Measurements from ENCODE around the gene RBM18. TPM values are rescaled to one million over a fixed set of nuclear protein-coding genes. Genes with fewer than 3 reads are reported as not detected.

The RBM18 gene
- total RNA-seq, 1 experiment from 2014 or later, result 32.5 TPM

DNA sequence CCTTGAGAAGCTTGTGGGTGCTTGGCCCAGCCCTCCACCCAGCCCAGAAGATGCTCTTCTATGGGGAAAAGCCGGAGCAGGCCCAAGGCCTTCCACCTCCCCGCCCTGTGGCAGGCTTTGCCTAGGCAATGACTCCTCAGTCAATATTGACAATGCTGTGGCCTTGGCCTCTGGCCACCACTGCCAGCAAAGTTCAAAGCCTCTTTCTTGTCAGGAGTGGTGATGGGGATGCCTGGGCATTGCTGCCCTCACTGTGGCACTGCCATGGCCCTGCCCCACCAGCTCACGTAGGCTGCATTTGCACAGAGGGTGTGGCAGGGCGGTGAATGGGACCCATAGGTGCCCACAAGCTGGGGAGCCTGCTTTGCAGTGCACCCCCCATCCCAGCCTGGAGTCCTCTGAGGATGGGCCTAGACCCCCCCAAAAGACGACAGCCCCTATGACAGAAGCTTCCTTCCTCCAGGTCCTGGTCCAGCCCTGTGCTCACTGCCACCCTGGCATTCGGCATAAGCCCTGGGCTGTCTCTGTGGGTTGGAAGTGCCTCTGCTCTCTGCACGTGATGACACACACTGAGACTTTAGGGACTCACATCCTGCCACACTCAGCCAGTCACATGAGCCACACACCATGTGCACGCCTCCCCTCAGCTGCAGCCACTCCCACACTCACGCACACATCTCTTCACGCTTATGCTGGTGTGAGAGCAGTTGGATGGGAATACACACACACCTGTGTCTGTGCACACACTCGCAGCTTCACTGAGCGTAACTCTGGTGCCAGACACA is 73.9 kb downstream of the RBM18 start:
- ATAC-seq (peak; percentile 42; the same call in 1 of the 2 replicates), DNase-seq (ENCODE audit: low read depth, low spot score) (no peak)
- H3K4me2 ChIP-seq (ENCODE audit: low read length), result no peak overlapping the region

More for the DNA sequence above, 73.9 kb downstream of the RBM18 start:
- Histone ChIP-seq H3K79me2 (ENCODE audit: insufficient read depth, low read length) (no peaks in the 10 kb centered on the region), H3K9ac (ENCODE audit: low read length) (no peak overlapping the region), H3K9me3 (ENCODE audit: control insufficient read depth in 1 of 2, insufficient read depth in 1 of 2, low read depth in 1 of 2, low read length in 2 of 2) (no peaks in the 10 kb centered on the region), H3K4me1 (ENCODE audit: control insufficient read depth in 1 of 2, insufficient read depth in 2 of 2, low read length in 2 of 2) (no peaks in the 10 kb centered on the region), H3K4me3 (replicated peaks in 1 of 2; ENCODE audit: low read depth in 1 of 2, low read length in 2 of 2) (no peak overlapping the region), H3K27ac (ENCODE audit: low read depth, low read length) (no peak overlapping the region), H3K9me2 (ENCODE audit: insufficient read depth) (no peaks in the 10 kb centered on the region), H3K27me3 (ENCODE audit: insufficient read depth, low read length) (no peaks in the 10 kb centered on the region), H3K36me3 (ENCODE audit: control insufficient read depth in 1 of 2, insufficient read depth in 2 of 2, low read length in 2 of 2) (no peaks in the 10 kb centered on the region), H4K20me1 (ENCODE audit: insufficient read depth) (no peaks in the 10 kb centered on the region), H2AFZ (ENCODE audit: low read depth, low read length, poor library complexity, severe bottlenecking) (no peak overlapping the region)
- no TSS peak for BruUV-seq (replicated peaks)
- intact Hi-C loops (cut with micrococcal nuclease), result no loop called here
- ChIA-PET RAD21 (ENCODE audit: low non-redundant PET in 1 of 2, low total read pairs in 2 of 2, uncharacterized antibody in 2 of 2, unreplicated experiment in 2 of 2) (no interaction called here), CTCF (interaction anchor here (0.8 kb wide), 1 partner anchor 68 kb away, joined by 3 read pairs; no protein-coding TSS in a partner anchor), POLR2A (no interaction called here)
- no peak for TF ChIP-seq SRF (IDR thresholded peaks at IDR 0.05; ENCODE audit: low read depth)
- no peak for TF ChIP-seq FOSL1 (IDR thresholded peaks at IDR 0.05; ENCODE audit: low read depth)
- no peak for TF ChIP-seq EZH2phosphoT487 (IDR thresholded peaks at IDR 0.05; ENCODE audit: borderline replicate concordance)
- TF ChIP-seq YY1 (IDR thresholded peaks at IDR 0.05; ENCODE audit: extremely low read depth, insufficient replicate concordance, low read depth, low read length), result no peak
- TF ChIP-seq, protein P1, sequence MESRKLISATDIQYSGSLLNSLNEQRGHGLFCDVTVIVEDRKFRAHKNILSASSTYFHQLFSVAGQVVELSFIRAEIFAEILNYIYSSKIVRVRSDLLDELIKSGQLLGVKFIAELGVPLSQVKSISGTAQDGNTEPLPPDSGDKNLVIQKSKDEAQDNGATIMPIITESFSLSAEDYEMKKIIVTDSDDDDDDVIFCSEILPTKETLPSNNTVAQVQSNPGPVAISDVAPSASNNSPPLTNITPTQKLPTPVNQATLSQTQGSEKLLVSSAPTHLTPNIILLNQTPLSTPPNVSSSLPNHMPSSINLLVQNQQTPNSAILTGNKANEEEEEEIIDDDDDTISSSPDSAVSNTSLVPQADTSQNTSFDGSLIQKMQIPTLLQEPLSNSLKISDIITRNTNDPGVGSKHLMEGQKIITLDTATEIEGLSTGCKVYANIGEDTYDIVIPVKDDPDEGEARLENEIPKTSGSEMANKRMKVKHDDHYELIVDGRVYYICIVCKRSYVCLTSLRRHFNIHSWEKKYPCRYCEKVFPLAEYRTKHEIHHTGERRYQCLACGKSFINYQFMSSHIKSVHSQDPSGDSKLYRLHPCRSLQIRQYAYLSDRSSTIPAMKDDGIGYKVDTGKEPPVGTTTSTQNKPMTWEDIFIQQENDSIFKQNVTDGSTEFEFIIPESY (IDR thresholded peaks at IDR 0.05; ENCODE audit: extremely low read depth, insufficient replicate concordance, low read length), result no peak
- TF ChIP-seq, protein P2, sequence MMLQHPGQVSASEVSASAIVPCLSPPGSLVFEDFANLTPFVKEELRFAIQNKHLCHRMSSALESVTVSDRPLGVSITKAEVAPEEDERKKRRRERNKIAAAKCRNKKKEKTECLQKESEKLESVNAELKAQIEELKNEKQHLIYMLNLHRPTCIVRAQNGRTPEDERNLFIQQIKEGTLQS (IDR thresholded peaks at IDR 0.05), result no peak
- TF ChIP-seq CEBPB (IDR thresholded peaks at IDR 0.05; ENCODE audit: low read depth), result no peak
- no peak for TF ChIP-seq SIN3A (IDR thresholded peaks at IDR 0.05; ENCODE audit: low read depth)
- no peak for TF ChIP-seq RAD21 (IDR thresholded peaks at IDR 0.05; ENCODE audit: low read depth)
- TF ChIP-seq POLR2A (IDR thresholded peaks at IDR 0.05; ENCODE audit: borderline replicate concordance, extremely low read depth, insufficient read depth, insufficient read length), result no peak
- TF ChIP-seq, protein P3, sequence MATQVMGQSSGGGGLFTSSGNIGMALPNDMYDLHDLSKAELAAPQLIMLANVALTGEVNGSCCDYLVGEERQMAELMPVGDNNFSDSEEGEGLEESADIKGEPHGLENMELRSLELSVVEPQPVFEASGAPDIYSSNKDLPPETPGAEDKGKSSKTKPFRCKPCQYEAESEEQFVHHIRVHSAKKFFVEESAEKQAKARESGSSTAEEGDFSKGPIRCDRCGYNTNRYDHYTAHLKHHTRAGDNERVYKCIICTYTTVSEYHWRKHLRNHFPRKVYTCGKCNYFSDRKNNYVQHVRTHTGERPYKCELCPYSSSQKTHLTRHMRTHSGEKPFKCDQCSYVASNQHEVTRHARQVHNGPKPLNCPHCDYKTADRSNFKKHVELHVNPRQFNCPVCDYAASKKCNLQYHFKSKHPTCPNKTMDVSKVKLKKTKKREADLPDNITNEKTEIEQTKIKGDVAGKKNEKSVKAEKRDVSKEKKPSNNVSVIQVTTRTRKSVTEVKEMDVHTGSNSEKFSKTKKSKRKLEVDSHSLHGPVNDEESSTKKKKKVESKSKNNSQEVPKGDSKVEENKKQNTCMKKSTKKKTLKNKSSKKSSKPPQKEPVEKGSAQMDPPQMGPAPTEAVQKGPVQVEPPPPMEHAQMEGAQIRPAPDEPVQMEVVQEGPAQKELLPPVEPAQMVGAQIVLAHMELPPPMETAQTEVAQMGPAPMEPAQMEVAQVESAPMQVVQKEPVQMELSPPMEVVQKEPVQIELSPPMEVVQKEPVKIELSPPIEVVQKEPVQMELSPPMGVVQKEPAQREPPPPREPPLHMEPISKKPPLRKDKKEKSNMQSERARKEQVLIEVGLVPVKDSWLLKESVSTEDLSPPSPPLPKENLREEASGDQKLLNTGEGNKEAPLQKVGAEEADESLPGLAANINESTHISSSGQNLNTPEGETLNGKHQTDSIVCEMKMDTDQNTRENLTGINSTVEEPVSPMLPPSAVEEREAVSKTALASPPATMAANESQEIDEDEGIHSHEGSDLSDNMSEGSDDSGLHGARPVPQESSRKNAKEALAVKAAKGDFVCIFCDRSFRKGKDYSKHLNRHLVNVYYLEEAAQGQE (IDR thresholded peaks at IDR 0.05; ENCODE audit: low read depth), result no peak
- no peak for TF ChIP-seq CTCF (IDR thresholded peaks at IDR 0.05 in 2 of 3, conservative IDR thresholded peaks at IDR 0.05 in 1 of 3; ENCODE audit: borderline replicate concordance in 1 of 3, insufficient read depth in 1 of 3, low read depth in 2 of 3, low read length in 2 of 3)
- no peak for TF ChIP-seq CBX3 (IDR thresholded peaks at IDR 0.05; ENCODE audit: low read depth)
- no peak for TF ChIP-seq ZNF274 (IDR thresholded peaks at IDR 0.05; ENCODE audit: low read depth, low read length)

All from HCT116 (cell line).